Measurements from ENCODE around the gene CYP27C1.

- TF ChIP-seq CTCF (IDR thresholded peaks at IDR 0.05; ENCODE audit: low read depth, low read length, poor library complexity, severe bottlenecking) (no peak), EZH2phosphoT487 (IDR thresholded peaks at IDR 0.05; ENCODE audit: borderline replicate concordance, low read length) (no peak)
Observed at GRCh38 chr2:127187831-127188230, 32.3 kb downstream of the CYP27C1 start.
